Naive thymus-derived CD8-positive, alpha-beta T cell (primary cell): ENCODE results near the gene NUDT16L1. TPM values are rescaled to one million over a fixed set of nuclear protein-coding genes. Genes with fewer than 3 reads are reported as not detected.
"Not testable (repeated sequence)": the region's sequence is repeated elsewhere in the genome, so short reads cannot be mapped to it uniquely, and the experiment has no call there.

ENCODE experiments used
- ATAC-seq, 2 donors: fragments of 150-1000 bp; cut with Tn5 transposase in 1 of 2; sonication (Bioruptor Pico), chemical (Tn5 transposase) in 1 of 2; 1 replicate in 1 of 2; 2 replicates in 1 of 2; pipeline ENCODE4 v1.10.0; 2021; ENCODE audit warnings: mild to moderate bottlenecking in 2 of 2, moderate library complexity in 2 of 2
- POLR2A ChIA-PET: fragments of 350-600 bp; sonication (Branson Sonifier 250); formaldehyde crosslinking; loops from one replicate; lab custom pipeline; 2021; ENCODE audit warnings: antibody characterized with exemption; lab: Charles Lee
- DNase-seq, 10 donors: peaks; one replicate each; pipeline versions ENCODE4 v3.0.0 to v3.0.0-alpha.2; 2020 to 2022
- H3K27ac Mint-ChIP-seq, 10 donors: one replicate each; pipeline ENCODE4 v1.8.0; 2020 to 2022; ENCODE audit warnings: mild to moderate bottlenecking in 10 of 10, mixed read lengths in 10 of 10, moderate library complexity in 4 of 10, inconsistent platforms in 1 of 10
- H3K27me3 Mint-ChIP-seq, 5 donors: one replicate each; pipeline ENCODE4 v1.8.0; 2021 to 2022; ENCODE audit warnings: mixed read lengths in 5 of 5
- H3K36me3 Mint-ChIP-seq, 3 donors: one replicate each; pipeline ENCODE4 v1.8.0; 2020 to 2022; ENCODE audit warnings: mixed read lengths in 3 of 3, mild to moderate bottlenecking in 2 of 3, inconsistent platforms in 1 of 3
- H3K4me1 Mint-ChIP-seq, 4 donors: one replicate each; pipeline ENCODE4 v1.8.0; 2021 to 2022; ENCODE audit warnings: mixed read lengths in 4 of 4
- H3K4me3 Mint-ChIP-seq, 10 donors: one replicate each; pipeline ENCODE4 v1.8.0; 2020 to 2022; ENCODE audit warnings: mild to moderate bottlenecking in 10 of 10, mixed read lengths in 10 of 10, moderate library complexity in 6 of 10, inconsistent platforms in 1 of 10
- H3K9me3 Mint-ChIP-seq, 9 donors: one replicate each; pipeline ENCODE4 v1.8.0; 2020 to 2022; ENCODE audit warnings: mixed read lengths in 9 of 9, mild to moderate bottlenecking in 3 of 9, inconsistent platforms in 1 of 9, moderate library complexity in 1 of 9
- polyA plus RNA-seq, 3 donors: library from polyadenylated mRNA; unstranded; fragments of 300-500 nt; fragmentation: Illumina TruSeq; gene quantifications; one replicate each; pipeline ENCODE4 v1.2.3, GENCODE V29; 2021
- total RNA-seq, 8 experiments: library from RNA in 2 of 8; stranded (reverse) in 2 of 8; gene quantifications; one replicate each; pipeline ENCODE4 v1.2.3 and lab custom pipeline; 2021 to 2026

NUDT16L1 gene
- total RNA-seq (10 to 100 TPM; 56.7 to 59.3 TPM), polyA plus RNA-seq (100 to 1,000 TPM in 2 of 3 donors, 10 to 100 TPM in 1; 90.0 to 131 (median 119) TPM), total RNA-seq (lab: John Stamatoyannopoulos, UW) (26.6 to 45.1 (median 32.4) reads per million in 6 experiments)

DNA sequence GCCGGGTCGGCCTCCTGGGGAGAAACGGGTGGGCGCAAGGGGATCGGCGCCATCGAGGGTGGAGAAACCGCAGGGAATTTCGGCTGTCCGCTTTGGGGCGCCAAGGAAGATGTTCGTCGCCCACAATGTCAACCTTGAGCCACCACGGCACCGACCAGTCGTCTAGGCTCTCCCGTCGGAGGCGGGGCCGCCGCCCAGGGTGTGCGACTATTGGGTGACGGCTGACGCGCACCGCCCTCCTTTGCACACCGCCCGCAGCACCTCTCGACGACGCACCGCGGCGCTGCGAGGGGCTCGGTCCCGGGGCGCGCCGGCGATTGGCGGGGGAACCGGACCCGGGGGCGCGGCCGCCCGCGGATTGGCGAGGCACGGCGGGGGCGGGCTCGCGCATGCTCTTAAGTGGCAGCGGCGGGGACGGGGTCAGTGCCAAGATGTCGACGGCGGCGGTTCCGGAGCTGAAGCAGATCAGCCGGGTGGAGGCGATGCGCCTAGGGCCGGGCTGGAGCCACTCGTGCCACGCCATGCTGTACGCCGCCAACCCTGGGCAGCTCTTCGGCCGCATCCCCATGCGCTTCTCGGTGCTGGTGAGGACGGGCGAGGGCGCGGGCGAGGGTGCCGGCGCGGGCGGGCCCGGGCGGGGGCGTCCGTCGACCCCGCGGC, at the start of gene NUDT16L1:
Gene NUDT16L1, plus strand, starts transcription at position 267 of the 660 bp plus-strand sequence. Its CDS starts 165 bp downstream, at position 432.
- H3K9me3 Mint-ChIP-seq: no peaks in the 10 kb centered on the region
- ATAC-seq (peak; percentile 90 to 93), DNase-seq (peak; percentile 93 to 99 (median 98))
- H3K27me3 Mint-ChIP-seq: no peaks in the 10 kb centered on the region
- POLR2A ChIA-PET: interaction anchor here (0.9 to 7.4 kb wide), 24 partner anchors 9 to 222 kb away, joined by 3 to 63 read pairs (median 6); partner anchors contain the start of genes ANKS3, DNAAF8, HMOX2 and MGRN1
- H3K4me3 Mint-ChIP-seq: peak within 1 kb of the TSS; percentile 81 to 92 (median 86)
- peaks cover 0 to 20% (median 0%) of the 10 kb centered on the region in 3 donors for H3K36me3 Mint-ChIP-seq
- H3K4me1 Mint-ChIP-seq: peaks cover 6 to 26% (median 19%) of the 10 kb centered on the region in 4 donors
- peak within 1 kb of the TSS; percentile 53 to 96 (median 89) for H3K27ac Mint-ChIP-seq

DNA sequence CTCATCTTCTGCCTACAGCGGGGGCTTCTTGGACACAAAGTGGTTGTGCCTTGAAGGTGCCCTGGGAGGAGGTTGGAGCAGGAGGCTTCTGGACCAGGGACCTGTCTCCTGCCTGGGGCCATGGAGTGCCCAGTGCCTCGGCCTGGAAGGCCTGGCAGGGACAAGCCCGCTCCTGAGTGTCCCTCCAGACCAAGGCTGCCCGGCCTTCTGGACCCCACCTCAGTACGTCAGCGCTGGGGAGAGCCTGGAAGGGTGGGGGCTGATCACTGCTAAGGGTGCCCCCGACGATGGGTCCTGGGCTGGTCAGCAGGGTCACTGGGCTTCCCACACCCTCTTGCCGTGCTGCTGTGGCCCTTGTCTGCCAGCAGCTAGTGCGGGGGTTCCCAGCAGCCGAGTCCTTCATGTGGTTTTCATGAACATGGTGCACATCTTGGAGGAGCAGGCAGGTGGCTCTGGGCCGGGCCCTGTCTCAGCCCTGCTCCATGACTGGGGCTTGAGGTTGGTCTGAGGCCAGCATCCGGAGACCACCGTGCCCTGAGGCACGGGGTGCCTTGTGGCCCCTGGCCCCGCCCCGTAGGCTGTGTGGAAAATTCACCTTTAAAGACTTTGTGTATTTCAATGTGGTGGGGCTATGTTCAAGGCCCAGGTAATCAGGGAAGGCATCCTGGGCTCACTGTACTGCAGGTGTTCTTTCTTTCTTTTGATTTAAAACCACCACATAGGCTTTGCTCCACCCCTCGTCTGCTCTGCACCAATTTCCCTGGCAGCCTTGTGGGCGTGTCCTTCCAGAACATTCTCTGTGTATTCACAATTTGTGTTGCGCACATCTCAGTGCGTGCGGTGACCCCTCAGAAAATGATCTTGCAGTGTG, 46.4 kb upstream of the NUDT16L1 start:
- POLR2A ChIA-PET: interaction anchor here (0.6 to 1.2 kb wide), 2 partner anchors 17 to 34 kb away, joined by 3 to 8 read pairs; no protein-coding TSS in a partner anchor
- Mint-ChIP-seq H3K4me3 (peak overlapping the region in 5 of 10 donors; percentile 42 to 72 (median 49)), H3K27ac (peak overlapping the region; percentile 66 to 91 (median 80)), H3K9me3 (no peaks in the 10 kb centered on the region), H3K27me3 (no peaks in the 10 kb centered on the region), H3K4me1 (peaks cover 27 to 47% (median 41%) of the 10 kb centered on the region in 4 donors), H3K36me3 (peaks cover 0 to 28% (median 6%) of the 10 kb centered on the region in 3 donors)
- peak; percentile 65 to 71 for ATAC-seq
- peak in 3 of 10 donors; percentile 27 to 37 (median 28) for DNase-seq

DNA sequence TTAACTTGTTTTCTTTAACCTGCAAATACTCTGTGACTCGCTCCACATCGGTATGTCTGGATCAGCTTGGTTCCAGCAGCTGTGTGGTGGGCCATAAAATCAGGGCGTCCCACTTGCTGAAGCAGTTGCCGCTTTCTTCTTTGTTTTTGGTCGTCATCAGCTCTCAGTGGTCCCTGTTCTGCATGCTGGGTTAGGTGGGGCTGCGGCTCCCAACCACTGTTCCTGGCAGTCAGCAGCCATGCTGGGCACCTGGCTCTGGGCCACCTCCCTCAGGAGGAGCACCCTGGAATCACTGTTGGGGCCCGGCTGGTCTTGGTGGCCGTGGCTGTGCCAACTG, 45.8 kb upstream of the NUDT16L1 start:
- peaks cover 0 to 31% (median 6%) of the 10 kb centered on the region in 3 donors for H3K36me3 Mint-ChIP-seq
- peak overlapping the region in 9 of 10 donors; percentile 66 to 91 (median 80) for H3K27ac Mint-ChIP-seq
- H3K4me3 Mint-ChIP-seq: peak overlapping the region in 4 of 10 donors; percentile 49 to 72 (median 60)
- peaks cover 27 to 47% (median 41%) of the 10 kb centered on the region in 4 donors for H3K4me1 Mint-ChIP-seq
- DNase-seq: no peak
- POLR2A ChIA-PET: interaction anchor here (1.2 kb wide), 1 partner anchor 33 kb away, joined by 3 read pairs; no protein-coding TSS in a partner anchor
- peak; percentile 3 to 13 for ATAC-seq
- H3K27me3 Mint-ChIP-seq: no peaks in the 10 kb centered on the region
- no peaks in the 10 kb centered on the region for H3K9me3 Mint-ChIP-seq

DNA sequence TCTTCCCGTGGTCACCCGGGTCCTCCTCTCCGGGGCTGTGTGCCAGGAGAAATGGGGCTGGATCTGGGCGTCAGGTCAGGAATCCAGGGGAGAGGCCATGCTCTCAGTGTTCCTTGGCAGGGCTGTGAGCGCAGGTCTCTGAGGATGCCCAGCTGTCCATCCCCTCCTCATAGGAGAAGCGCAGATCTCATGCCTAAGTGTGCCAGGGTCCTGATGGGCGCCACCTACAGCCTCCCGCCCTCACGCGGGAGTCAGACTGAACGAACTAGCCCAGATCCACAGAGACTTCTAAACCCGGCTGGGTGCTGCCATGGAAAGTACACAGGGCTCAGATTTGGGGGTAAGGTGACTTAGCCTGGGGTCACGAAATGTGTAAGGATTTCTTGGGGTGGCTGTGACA, 44.4 kb upstream of the NUDT16L1 start:
- H3K9me3 Mint-ChIP-seq: no peaks in the 10 kb centered on the region
- POLR2A ChIA-PET: interaction anchor here (1.9 to 2.2 kb wide), 2 partner anchors 32 to 46 kb away, joined by 8 to 9 read pairs; no protein-coding TSS in a partner anchor
- H3K36me3 Mint-ChIP-seq: peaks cover 0 to 38% (median 6%) of the 10 kb centered on the region in 3 donors
- peaks cover 27 to 47% (median 40%) of the 10 kb centered on the region in 4 donors for H3K4me1 Mint-ChIP-seq
- DNase-seq: no peak
- H3K27me3 Mint-ChIP-seq: no peaks in the 10 kb centered on the region
- ATAC-seq: no peak
- H3K4me3 Mint-ChIP-seq: peak overlapping the region in 3 of 10 donors; percentile 12 to 22 (median 21)
- peak overlapping the region in 8 of 10 donors; percentile 14 to 92 (median 48) for H3K27ac Mint-ChIP-seq

GRCh38 chr16:4649744-4650442, 43.5 kb upstream of the NUDT16L1 start:
- peak; percentile 25 to 57 for ATAC-seq
- POLR2A ChIA-PET: interaction anchor here (0.6 to 2.2 kb wide), 11 partner anchors 11 to 152 kb away, joined by 3 to 9 read pairs (median 4); no protein-coding TSS in a partner anchor
- Mint-ChIP-seq H3K9me3 (no peaks in the 10 kb centered on the region), H3K4me1 (peaks cover 27 to 47% (median 40%) of the 10 kb centered on the region in 4 donors), H3K27ac (peak overlapping the region; percentile 1 to 92 (median 74)), H3K4me3 (peak overlapping the region in 5 of 10 donors; percentile 10 to 62 (median 42)), H3K36me3 (peaks cover 0 to 39% (median 7%) of the 10 kb centered on the region in 3 donors), H3K27me3 (no peaks in the 10 kb centered on the region)
- no peak for DNase-seq

DNA sequence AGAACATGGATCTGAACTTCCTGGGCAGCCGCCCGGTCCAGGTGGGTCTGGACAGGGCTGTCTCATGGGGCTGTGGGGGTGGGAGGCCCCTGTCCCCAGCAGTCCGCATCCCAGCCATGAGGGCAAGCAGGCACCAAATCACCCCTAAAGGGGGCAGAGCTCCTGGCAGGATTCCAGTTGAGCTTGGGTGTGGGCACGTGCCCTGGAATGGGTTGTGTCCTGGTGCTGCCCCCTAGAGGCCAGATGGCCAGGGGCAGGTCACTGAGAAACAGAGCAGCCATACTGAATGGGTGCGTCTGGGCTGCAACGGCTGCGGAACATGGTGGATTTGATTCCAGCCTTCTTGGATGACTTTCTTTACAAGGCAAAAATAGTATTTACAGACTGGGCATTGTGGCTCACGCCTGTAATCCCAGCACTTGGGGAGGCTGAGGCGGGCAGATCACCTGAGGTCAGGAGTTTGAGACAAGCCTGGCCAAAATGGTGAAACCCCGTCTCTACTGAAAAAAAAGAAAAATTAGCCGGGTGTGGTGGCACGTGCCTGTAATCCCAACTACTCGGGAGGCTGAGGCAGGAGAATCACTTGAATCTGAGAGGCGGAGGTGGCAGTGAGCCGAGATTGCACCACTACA, 42.8 kb upstream of the NUDT16L1 start:
- H3K9me3 Mint-ChIP-seq, H3K27me3 Mint-ChIP-seq: not testable (repeated sequence)
- POLR2A ChIA-PET: interaction anchor here (0.6 to 2.2 kb wide), 10 partner anchors 10 to 1043 kb away, joined by 3 to 9 read pairs (median 4); no protein-coding TSS in a partner anchor
- peak; percentile 58 to 88 (median 74) for DNase-seq
- H3K27ac Mint-ChIP-seq: peak overlapping the region in 9 of 10 donors; percentile 1 to 87 (median 74)
- peak; percentile 75 to 85 for ATAC-seq
- H3K36me3 Mint-ChIP-seq: peaks cover 0 to 34% (median 7%) of the 10 kb centered on the region in 3 donors
- H3K4me3 Mint-ChIP-seq: peak overlapping the region in 4 of 10 donors; percentile 10 to 62 (median 40)
- H3K4me1 Mint-ChIP-seq: peaks cover 23 to 42% (median 37%) of the 10 kb centered on the region in 4 donors

DNA sequence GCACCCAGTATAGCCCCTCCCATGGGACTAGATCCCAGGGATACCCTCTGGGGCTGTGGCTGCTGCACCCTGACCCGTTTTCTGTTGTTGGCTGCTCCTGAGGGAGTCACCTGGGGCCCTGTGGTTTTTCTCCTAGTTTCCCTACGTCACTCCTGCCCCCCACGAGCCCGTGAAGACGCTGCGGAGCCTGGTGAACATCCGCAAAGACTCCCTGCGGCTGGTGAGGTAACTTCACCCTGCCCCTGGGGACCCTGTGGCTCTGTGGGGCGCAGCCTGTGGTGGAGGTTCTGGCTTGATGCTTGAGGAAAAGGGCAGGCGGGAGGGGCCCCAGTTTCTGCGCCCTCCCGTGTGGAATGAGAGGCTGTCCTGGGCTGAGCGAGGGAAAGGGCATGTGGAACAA, 41.5 kb upstream of the NUDT16L1 start:
- Mint-ChIP-seq H3K9me3 (no peaks in the 10 kb centered on the region), H3K27me3 (no peaks in the 10 kb centered on the region), H3K36me3 (peaks cover 0 to 39% (median 9%) of the 10 kb centered on the region in 3 donors), H3K4me3 (no peak overlapping the region), H3K4me1 (peaks cover 18 to 35% (median 28%) of the 10 kb centered on the region in 4 donors), H3K27ac (peak overlapping the region in 2 of 10 donors; percentile 40 to 46)
- DNase-seq (no peak), ATAC-seq (no peak)
- POLR2A ChIA-PET: interaction anchor here (1.1 kb wide), 1 partner anchor 13 kb away, joined by 5 read pairs; no protein-coding TSS in a partner anchor

DNA sequence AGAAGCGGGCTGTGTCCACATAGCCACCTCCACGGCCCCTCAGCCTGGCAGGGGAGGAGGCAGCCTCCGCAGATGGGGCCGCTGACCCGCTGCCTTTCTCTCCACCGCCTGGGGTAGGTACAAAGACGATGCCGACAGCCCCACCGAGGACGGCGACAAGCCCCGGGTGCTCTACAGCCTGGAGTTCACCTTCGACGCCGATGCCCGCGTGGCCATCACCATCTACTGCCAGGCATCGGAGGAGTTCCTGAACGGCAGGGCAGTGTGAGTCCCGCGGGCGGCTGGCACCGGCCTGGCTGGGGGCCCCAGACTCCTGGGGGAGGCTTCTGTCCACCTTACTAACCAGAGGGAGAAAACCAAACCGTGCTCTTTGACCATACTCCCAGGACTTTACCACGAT, 40.8 kb upstream of the NUDT16L1 start:
- DNase-seq: no peak
- H3K27ac Mint-ChIP-seq: no peak overlapping the region
- H3K4me3 Mint-ChIP-seq: no peak overlapping the region
- no peak for ATAC-seq
- no peaks in the 10 kb centered on the region for H3K9me3 Mint-ChIP-seq
- H3K27me3 Mint-ChIP-seq: no peaks in the 10 kb centered on the region
- peaks cover 15 to 30% (median 21%) of the 10 kb centered on the region in 4 donors for H3K4me1 Mint-ChIP-seq
- peaks cover 0 to 44% (median 9%) of the 10 kb centered on the region in 3 donors for H3K36me3 Mint-ChIP-seq
- POLR2A ChIA-PET: no interaction called here

DNA sequence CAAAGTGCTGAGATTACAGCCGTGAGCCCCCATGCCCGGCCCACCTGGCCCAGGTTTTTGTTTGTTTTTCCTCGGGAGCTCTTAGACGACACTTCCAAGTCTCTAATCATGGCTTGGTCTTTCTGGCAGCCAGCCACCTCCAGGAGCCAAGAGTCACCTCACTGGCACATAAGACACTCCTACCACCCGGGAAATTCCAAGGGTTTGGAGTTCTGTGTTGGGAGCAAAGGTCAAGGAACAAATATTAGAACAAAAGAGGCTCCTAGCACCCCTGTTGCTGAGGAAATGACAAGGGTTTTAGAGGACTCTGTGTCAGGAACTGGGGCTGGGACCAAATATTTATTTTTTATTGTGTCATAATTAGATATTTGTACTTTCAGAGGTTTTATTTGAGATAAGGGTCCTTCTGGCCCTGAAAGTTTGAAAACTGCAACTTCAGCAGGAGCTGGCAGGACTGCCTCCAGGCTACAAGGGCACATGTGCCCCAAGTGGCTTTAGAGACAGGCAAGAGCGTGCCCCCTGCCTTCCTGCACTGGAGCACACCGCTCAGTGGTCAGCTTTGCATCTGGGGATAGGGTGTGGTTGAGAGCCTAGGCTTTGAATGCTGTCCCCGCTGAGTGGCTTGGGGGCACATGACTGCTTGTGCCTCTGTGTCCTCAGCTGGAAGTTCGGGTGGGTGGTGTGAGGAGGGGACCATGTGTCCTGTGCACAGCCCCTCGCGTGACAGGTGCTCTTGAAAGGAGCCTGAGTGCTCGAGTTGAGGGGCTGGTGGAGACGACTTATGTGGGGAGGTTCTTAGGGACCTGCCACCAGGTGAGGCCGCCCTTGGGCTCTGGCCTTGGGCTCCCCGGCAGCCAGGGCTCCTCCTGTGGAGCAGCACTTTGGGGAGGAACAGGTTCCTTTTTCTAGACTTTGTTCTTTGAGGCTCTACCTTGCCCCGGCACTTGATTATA, 39.1 kb upstream of the NUDT16L1 start:
- ATAC-seq (no peak), DNase-seq (no peak)
- no peaks in the 10 kb centered on the region for H3K9me3 Mint-ChIP-seq
- H3K4me3 Mint-ChIP-seq: peak overlapping the region in 1 of 10 donors; percentile 6
- POLR2A ChIA-PET: interaction anchor here (0.6 to 1.1 kb wide), 2 partner anchors 9 to 380 kb away, joined by 3 to 4 read pairs; no protein-coding TSS in a partner anchor
- H3K27ac Mint-ChIP-seq: peak overlapping the region in 2 of 10 donors; percentile 15 to 67
- H3K27me3 Mint-ChIP-seq: no peaks in the 10 kb centered on the region
- peaks cover 9 to 30% (median 18%) of the 10 kb centered on the region in 4 donors for H3K4me1 Mint-ChIP-seq
- peaks cover 0 to 48% (median 6%) of the 10 kb centered on the region in 3 donors for H3K36me3 Mint-ChIP-seq

DNA sequence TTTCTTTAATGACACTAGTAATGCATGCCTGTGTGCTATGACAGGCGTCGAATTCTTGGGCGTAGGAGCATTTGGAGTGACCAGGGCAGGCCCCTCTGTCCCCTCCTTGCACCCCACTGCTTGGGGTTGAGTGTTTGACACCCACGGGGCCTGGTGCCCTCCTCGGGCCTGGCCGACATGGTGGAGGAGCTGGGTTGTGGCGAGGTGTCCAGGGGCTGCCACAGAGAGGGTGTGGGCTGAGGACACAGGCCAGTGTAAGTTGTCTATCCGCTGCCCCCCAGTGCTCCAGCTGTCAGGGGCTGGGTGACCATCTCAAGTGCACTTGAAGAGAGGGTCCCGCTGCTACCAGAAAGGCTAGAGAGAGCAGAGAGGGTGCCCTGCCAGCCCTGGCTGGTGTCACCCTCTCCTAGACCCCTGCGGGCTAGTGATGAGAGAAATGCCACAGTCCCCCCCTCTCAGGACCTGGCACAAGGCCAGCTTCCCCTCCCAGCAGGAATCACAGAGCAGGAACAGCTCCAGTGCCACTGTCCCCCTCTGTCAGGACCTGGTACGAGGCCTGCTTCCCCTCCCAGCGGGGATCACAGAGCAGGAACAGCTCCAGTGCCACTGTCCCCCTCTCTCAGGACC, 38.3 kb upstream of the NUDT16L1 start:
- POLR2A ChIA-PET: interaction anchor here (0.6 kb wide), 2 partner anchors 43 to 380 kb away, joined by 4 read pairs; no protein-coding TSS in a partner anchor
- DNase-seq (no peak), ATAC-seq (no peak)
- peaks cover 8 to 30% (median 19%) of the 10 kb centered on the region in 4 donors for H3K4me1 Mint-ChIP-seq
- no peak overlapping the region for H3K27ac Mint-ChIP-seq
- peaks cover 0 to 48% (median 6%) of the 10 kb centered on the region in 3 donors for H3K36me3 Mint-ChIP-seq
- H3K4me3 Mint-ChIP-seq: no peak overlapping the region
- no peaks in the 10 kb centered on the region for H3K27me3 Mint-ChIP-seq
- no peaks in the 10 kb centered on the region for H3K9me3 Mint-ChIP-seq
